ENCODE data around the gene SSB. TPM values are rescaled to one million over a fixed set of nuclear protein-coding genes. Genes with fewer than 3 reads are reported as not detected.
"Not testable (repeated sequence)": the region's sequence is repeated elsewhere in the genome, so short reads cannot be mapped to it uniquely, and the experiment has no call there.

Gene SSB
- polyA plus RNA-seq, 4 donors = 129 to 230 (median 191) TPM

GRCh38 chr2:169827272-169828140, 28.8 kb downstream of the SSB start, which contains the start of gene UBR3:
UBR3 (plus strand) TSS chr2:169827454; CDS start chr2:169827508, 54 bp downstream.
- DNase-seq (ENCODE audit: low read depth in 4 of 4, low spot score in 3 of 4) = peak; percentile 75 to 85 (median 82)

DNA sequence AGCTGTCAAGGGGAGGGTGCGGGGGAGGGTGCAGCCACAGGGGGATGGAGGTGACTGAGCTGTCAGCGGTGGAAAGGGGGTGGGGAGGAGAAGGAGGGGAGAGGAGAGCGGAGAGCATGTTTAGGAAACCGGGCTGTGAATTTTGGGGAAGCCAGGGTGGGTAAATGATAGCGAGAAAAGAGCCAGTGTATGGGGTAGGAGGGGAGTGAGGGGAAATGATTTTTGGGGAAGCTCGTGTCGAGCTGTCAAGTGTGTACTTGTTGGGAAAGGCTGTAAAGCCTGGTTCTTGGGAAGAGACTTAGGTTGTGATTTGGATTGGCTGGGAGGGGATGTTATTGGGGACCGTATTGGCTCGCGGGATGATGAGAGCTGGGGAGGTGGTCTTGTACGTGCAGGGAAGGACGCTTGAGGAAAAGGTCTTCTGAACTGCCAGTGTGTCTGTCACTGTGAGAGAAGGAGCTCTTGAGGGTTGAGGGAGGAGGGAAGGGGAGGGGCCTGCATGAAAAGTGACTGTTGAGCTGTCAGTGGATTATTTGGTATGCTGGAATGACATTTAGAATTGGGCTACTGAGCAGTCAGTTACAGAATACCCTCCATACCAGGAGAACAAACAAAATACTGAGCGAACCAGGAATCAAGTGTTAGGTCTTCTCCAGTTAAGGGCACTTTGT, 29.6 kb downstream of the SSB start:
- DNase-seq (ENCODE audit: low read depth in 4 of 4, low spot score in 3 of 4) = peak in 2 of 4 donors; percentile 1 to 29

DNA sequence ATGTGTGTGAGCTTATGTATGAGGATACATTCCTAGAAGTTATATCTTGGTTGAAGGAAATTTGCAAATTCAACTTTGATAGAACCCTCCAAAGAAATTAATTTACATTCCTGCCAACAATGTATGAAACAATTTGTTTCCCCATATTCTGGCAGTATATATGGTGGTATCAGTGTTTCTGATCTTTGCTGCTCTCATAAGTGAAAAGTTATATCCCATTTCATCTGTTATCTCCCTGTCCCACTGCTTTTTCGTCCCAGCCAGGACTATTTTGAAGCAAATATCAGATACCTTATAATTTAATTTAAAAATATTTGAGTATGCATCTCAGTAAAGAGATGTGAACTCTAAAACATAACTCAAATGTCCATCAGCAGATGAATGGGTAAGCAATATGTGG, 35.7 kb downstream of the SSB start:
- DNase-seq (ENCODE audit: low read depth in 4 of 4, low spot score in 3 of 4) = no peak

DNA sequence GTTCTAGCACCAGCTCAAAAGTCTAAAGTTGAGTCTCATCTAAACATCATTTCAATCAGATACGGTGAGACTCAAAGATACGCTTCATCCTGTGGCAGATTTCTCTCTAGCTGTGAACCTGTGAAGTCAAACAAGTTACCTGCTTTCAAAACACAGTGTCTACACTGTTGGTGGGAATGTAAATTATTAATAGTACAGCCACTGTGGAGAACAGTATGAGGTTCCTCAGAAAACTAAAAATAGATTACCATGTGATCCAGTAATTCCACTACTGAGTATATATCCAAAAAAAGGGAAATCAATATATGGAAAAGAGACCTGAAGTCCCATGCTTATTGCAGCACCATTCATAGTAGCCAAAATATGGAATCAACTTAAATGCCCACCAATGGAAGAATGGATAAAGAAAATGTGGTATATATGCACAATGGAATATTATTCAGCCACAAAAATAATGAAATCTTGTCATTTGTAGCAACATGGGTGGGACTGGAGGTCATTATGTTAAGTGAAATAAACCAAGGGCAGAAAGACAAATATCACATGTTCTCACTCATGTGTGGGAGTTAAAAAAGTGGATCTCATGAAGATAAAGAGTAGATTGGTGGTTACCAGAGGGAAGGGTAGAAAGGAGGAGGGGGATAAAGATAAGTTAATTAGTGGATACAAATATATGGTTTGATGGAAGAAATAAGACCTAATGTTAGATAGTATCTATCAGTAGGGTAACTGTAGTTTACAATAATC, 40.2 kb downstream of the SSB start:
- DNase-seq (ENCODE audit: low read depth in 4 of 4, low spot score in 3 of 4) = no peak

DNA sequence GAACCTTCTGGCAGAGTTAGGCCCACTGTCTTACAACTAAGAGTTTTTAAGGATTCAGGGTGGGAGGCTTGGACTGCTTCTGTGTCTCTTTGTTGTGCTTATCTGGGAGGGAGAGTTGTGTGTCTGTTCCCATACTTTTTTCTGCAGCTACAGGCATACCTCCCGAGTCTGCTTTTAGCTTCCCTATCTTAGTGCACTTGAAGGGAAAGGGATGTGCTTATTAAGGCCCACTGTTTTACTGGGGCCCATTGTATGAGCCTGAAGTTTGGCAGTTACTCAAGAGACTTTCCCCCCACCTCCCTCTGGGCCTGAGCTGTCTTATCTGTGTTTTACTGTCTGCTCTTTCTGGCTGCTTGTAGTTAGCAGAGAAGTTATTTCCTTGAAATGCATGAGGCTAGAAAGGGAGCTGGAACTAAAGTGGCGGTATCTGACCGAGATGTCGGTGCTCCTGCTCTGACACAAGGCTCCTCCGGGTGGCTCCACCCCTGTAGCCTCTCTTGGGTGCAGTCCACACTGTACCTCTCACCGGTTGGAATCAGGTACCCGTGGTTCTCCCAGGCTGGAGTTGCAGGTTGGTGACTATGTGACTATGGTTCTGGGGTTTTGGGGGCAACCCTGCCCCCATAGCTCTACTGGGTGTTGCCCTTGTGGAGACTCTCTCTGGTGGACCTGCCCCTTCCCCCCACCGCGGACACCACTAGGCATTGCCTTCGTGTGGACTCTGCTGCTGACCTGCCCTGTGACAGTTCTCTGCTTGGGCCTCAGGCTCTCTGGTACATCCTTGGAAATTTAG, 41.5 kb downstream of the SSB start:
- DNase-seq (ENCODE audit: low read depth in 4 of 4, low spot score in 3 of 4) = peak in 1 of 4 donors; percentile 1

DNA sequence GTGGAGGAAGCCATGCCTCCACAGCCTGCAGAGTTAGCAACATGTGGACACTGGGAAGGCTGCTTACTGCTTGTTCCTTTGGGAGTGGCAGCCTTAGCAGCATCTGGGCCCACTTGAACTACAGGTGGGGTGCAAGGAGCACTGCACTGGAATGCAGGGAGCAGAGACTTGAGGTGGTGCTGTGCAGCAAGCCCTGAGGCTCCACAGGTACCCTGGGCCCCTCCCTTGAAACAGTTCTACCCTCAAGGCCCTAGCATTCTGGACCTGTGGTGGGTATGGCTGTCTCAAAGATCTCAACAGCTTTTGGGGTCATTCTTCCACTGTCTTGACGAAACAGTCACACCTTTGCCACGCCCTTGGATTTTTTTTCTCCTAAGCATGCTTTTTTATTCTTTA, 42.1 kb downstream of the SSB start:
- no peak for DNase-seq (ENCODE audit: low read depth in 4 of 4, low spot score in 3 of 4)

- not testable (repeated sequence) for DNase-seq (ENCODE audit: low read depth in 4 of 4, low spot score in 3 of 4)
Observed at GRCh38 chr2:169841625-169842024, 43.0 kb downstream of the SSB start.

GRCh38 chr2:169845016-169845415, 46.3 kb downstream of the SSB start:
- DNase-seq (ENCODE audit: low read depth in 4 of 4, low spot score in 3 of 4) = no peak

- DNase-seq (ENCODE audit: low read depth in 4 of 4, low spot score in 3 of 4) = not testable (repeated sequence)
Observed at GRCh38 chr2:169848959-169849693, 50.5 kb downstream of the SSB start.

DNA sequence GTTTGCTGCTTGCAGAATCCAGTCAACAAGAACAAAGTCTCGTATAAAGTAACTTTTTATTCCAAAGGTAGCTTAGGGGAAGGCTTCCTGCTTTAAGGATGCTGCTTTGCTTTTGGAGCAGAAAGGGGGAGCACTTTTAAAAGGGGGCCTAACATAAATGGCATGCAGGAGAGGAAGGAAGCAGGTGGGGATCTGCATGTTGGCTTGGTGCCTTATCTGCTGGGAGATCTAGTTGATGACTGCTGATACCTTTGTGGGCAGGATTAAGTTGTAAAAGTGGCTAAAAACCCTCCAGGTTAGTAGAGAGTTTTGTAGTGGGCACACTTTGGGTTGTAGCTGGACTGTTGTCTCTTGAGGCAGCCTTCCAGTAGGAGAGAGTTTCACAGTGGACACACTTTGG, 51.0 kb downstream of the SSB start:
- no peak for DNase-seq (ENCODE audit: low read depth in 4 of 4, low spot score in 3 of 4)

DNA sequence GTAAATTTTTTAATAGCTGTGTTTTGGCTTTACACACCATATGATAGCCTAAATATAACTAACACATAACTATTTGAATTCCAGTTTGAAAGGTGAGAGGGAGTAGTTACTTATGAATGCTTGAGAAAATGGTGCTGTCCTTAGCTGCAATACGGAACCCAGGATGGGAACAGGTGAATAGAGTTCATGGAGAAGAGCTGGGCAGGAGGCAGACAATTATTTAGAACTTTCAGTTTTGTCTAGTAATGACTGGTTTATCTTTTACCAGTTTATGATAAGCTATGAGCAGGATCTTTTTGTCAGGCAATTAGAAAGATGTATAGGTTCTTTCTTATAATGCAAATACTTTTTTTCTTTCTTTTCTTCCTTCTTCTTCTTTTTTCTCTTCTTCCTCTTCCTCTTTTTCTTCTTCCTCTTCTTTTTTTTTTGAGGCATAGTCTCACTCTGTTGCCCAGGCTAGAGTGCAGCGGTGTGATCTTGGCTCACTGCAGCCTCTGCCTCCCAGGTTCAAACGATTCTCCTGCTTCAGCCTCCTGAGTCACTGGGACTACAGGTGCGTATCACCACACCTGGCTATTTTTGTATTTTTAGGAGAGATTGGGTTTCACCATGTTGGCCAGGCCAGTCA, 54.5 kb downstream of the SSB start:
- no peak for DNase-seq (ENCODE audit: low read depth in 4 of 4, low spot score in 3 of 4)

DNA sequence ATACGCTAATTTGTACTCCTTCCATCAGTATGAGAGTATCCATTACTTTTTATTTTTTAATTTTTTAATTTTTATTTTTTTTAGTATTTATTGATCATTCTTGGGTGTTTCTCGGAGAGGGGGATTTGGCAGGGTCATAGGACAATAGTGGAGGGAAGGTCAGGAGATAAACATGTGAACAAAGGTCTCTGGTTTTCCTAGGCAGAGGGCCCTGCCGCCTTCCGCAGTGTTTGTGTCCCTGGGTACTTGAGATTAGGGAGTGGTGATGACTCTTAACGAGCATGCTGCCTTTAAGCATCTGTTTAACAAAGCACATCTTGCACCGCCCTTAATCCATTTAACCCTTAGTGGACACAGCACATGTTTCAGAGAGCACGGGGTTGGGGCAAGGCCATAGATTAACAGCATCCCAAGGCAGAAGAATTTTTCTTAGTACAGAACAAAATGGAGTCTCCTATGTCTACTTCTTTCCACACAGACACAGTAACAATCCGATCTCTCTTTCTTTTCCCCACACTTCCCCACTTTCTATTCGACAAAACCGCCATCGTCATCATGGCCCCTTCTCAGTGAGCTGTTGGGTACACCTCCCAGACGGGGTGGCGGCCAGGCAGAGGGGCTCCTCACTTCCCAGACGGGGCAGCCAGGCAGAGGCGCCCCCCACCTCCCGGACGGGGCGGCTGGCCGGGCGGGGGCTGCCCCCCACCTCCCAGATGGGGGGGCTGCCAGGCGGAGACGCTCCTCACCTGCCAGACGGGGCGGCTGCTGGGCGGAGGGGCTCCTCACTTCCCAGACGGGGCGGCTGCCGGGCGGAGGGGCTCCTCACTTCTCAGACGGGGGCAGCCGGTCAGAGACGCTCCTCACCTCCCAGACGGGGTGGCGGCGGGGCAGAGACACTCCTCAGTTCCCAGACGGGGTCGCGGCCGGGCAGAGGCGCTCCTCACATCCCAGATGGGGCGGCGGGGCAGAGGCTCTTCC, 56.9 kb downstream of the SSB start:
- not testable (repeated sequence) for DNase-seq (ENCODE audit: low read depth in 4 of 4, low spot score in 3 of 4)

DNA sequence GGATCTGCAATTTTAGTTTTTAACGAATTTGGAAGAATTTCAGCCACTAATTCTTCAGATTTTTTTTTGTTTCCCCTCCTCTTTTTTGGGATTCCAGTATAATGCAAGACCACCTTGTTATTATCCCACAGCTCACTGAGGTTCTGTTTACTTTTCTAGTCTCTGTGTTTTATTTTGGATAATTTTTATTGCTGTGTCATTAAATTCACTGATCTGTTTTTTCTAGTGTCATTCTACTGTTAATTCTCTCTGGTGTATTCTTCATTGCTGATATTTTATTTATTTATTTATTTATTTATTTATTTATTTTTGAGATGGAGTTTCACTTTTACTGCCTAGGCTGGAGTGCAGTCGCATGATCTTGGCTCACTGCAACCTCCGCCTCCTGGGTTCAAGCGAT, 60.8 kb downstream of the SSB start:
- no peak for DNase-seq (ENCODE audit: low read depth in 4 of 4, low spot score in 3 of 4)

- DNase-seq (ENCODE audit: low read depth in 4 of 4, low spot score in 3 of 4) = no peak
Observed at GRCh38 chr2:169860149-169860548, 61.5 kb downstream of the SSB start.
